A549 treated with CORT108297 at 1 μM for 4 hours (cell line): ENCODE data around the gene SRSF2. TPM values are rescaled to one million over a fixed set of nuclear protein-coding genes. Genes with fewer than 3 reads are reported as not detected.

Experiments
- total RNA-seq: library from RNA; stranded (reverse); fragments of 200-300 nt; extraction: Qiagen RNA extraction; gene quantifications from 5 replicates; pipeline ENCODE4 v1.2.3, GENCODE V29; 2022

Gene SRSF2
- 373 to 475 TPM (median 454 TPM) in 5 replicates for total RNA-seq

DNA sequence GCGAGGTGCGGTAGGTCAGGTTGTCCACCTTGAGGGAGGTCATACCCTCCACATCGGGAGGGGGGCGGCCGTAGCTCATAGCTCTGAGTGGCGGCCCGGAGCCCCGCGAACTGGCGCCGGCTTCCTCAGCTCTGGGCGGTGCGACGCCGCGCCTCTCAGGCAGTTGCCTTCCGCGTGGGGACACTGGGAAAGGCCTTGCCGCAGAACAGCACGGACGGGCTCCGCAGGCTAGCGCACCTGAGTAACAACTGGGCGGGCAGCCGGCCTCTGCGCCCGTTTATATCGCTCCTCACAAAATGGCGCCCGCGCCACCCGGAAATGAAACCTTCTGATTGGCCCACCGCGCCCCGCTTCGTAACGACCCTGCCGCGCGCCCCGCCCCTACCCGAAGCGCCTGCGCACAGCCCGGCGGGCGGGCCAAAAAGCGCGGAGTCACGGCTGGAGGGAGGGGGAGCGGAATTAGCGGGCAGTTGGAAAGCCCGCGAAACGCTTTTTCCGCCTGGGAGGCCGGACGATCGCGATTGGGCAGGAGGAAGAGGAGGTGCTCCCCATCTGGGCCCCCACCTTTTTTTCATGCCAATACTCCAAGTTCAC lies at the start of gene SRSF2:
TSS of gene SRSF2 (minus strand) at position 250 of the 594 bp plus-strand sequence. CDS start at position 79, 171 bp downstream.

DNA sequence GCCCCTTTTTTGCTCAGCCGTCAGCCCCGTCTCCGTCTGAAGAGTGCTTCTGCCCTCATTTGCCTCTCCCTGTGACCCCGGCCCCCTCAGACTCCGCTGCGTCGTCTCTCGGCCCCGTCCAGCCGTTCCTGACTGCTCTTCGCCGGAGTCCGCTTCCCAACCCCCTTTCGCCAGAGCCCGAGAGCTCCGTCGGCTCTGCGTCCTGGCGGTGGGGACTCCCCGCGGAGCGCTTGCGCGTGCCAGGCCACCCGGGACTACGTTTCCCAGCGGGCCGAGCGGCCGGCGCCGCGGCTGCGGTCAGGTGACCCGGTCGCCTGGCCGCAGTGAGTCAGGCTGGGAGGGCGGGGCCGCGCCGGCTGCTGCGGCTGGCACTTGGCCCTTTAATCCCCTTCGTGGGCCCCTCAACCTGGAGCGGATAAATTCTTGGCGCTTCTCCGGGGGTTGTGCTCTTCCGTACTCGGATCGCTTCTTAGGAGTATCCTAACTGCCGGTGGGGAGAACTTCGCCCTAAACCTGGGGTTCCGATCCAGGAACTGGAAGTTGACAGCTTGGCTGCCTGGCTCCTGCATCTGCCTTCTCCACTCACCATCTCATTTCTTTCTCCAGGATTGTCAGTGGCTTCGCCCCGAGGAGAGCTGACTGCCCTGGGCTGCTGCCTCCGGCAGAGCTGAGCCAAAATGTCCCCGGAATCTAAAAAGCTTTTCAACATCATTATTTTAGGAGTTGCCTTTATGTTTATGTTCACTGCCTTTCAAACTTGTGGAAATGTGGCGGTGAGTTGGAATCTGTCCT lies 741 bp upstream of the SRSF2 start, which contains the start of gene MFSD11:
TSS of gene MFSD11 (plus strand) at position 444 of the 792 bp plus-strand sequence. CDS start at position 678, 234 bp downstream.

DNA sequence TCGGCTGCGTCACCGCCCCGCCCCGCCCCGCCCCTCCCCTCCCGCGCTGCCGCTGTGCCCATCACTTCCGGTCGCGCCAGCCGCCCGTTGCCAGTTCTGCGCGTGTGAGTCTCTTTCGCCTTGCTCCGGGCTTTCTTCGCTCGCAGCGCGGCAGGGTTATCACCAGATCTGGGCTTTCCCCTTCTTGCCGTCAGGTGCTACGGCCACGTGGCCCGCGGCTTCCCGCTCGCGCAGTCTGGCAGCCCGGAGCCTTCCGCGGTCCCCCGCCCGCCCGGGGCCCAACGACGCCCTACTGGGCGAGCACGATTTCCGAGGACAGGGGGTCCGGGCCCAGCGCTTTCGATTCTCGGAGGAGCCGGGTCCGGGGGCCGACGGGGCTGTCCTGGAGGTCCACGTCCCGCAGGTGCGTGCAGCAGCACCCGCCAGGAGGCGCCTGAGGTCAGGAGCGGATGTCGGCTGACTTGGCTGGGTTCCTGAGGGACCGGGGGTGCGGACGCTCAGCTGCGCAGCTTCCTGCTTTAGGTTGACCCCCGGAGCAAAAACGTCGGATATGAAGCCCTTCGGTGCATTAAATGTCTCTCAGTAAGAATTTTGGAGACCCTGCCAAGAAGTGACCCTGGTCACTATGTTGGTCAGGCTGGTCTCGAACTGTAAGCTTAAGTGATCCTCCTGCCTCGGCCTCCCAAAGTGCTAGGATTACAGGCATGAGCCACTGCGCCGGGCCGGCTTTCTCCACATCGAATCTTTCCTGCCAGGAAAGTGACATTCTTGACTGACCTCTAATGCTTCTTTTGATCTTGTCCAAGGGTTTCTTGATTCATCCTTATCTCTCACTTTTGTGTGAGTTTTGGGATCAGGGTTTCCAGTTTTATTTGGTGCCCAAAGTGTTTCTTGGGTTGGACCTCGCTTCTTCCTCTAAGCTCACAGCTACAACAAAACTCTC lies 10.1 kb downstream of the SRSF2 start, which contains the start of gene METTL23:
TSS of gene METTL23 (plus strand) at position 64 of the 943 bp plus-strand sequence. CDS start 2,872 bp downstream, outside the sequence.

DNA sequence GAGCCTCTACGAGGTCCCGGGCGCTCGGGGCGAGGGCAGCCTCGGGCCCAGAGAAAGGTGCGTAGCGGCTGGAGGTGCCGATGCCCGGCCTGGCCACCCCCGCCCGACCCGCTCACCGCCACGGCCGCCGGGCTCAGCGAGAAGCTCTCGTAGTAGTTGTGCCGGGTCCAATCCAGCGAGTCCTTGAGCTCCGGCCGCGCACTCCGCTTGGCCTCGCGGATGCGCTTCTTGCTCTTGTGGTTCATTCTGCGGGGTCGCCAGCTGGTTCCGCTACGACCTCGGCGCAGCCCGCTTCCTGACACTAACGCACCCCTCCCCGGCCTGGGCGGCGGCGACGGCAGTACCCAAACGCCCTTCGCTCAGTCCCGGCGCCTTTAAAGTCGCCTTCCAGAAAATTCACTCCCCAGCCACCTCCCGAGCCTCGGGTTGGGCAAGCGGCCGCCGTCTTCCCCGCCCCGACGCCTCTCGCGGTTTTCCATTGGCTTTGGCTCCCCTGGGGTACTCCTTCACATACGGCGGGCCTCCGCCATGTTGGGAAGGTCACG lies 10.8 kb downstream of the SRSF2 start, which contains the start of gene JMJD6:
TSS of gene JMJD6 (minus strand) at position 376 of the 545 bp plus-strand sequence. CDS start at position 245, 131 bp downstream.

DNA sequence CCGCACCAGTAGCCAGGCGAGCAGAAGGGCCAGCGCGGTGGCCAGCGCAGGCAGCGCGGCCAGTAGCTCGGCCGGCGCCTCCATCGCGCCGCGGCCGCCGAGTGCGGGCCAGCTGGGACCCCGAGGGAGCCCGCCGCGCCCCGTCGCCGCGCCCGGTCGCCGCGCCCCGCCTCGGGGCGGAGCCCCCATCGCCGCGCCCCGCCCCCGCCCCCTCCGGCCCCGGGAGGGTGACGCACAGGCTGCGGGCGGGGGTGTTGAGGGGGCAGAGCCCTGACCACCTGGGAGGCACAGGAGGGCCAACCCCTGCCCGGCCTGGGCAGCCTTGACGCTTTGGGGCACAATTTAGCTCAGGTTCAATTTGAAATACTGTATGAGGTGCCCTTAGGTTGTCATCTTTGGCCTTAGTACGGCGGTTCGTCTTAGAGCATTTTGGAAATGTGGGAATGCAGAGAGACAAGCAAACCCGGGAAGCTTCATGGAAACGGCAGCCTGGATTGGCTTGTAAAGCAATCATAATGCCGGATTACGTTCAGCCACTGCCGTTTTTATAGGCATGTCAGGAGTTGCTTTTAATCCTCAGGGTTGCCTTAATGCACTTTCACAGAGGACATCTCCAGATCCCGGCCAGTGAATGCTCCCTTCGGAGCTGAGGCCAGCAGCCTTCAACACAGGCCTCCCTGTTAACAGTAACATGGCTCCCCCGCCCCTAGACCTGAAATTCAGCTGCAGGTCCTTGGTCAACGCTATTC lies 26.1 kb downstream of the SRSF2 start, which contains the start of gene MXRA7:
TSS of gene MXRA7 (minus strand) at position 103 of the 749 bp plus-strand sequence. CDS start at position 84, 19 bp downstream.

Other genes with a start within 250 kb of the SRSF2 start
- 55.1 to 74.7 TPM (median 68.7 TPM) in 5 replicates for gene RHBDF2, start 235.9 kb downstream of the SRSF2 start, total RNA-seq
- 0.91 to 1.8 TPM (median 1.1 TPM) in 5 replicates for gene CYGB, start 199.6 kb downstream of the SRSF2 start, total RNA-seq
- 0.22 TPM in 1 of 5 replicates, not detected in the others for gene PRCD, start 197.3 kb downstream of the SRSF2 start, total RNA-seq
- gene ST6GALNAC2, start 151.5 kb downstream of the SRSF2 start, total RNA-seq, result 0.31 to 0.87 TPM (median 0.51 TPM) in 5 replicates
- gene ST6GALNAC1, start 93.6 kb downstream of the SRSF2 start, total RNA-seq, result 0.14 to 0.41 TPM (median 0.16 TPM) in 5 replicates
- gene MXRA7, start 26.4 kb downstream of the SRSF2 start, total RNA-seq, result 58.7 to 67.8 TPM (median 65.0 TPM) in 5 replicates
- gene JMJD6, start 10.7 kb downstream of the SRSF2 start, total RNA-seq, result 76.7 to 84.3 TPM (median 78.3 TPM) in 5 replicates
- gene METTL23, start 10.5 kb downstream of the SRSF2 start, total RNA-seq, result 60.8 to 65.2 TPM (median 61.7 TPM) in 5 replicates
- 19.6 to 24.0 TPM (median 21.0 TPM) in 5 replicates for gene MFSD11, start 788 bp upstream of the SRSF2 start, total RNA-seq
- gene MGAT5B, start 131.1 kb upstream of the SRSF2 start, total RNA-seq, result 15.4 to 24.9 TPM (median 24.8 TPM) in 5 replicates